ENCODE results near the gene OR1L6. TPM values are rescaled to one million over a fixed set of nuclear protein-coding genes. Genes with fewer than 3 reads are reported as not detected.

Gene OR1L6
- total RNA-seq, 1 donor from 2014 or later: not detected

- no peak for TF ChIP-seq CTCF (IDR thresholded peaks at IDR 0.05; ENCODE audit: unreplicated experiment)
- peaks cover 52% of the 10 kb centered on the region for H3K9me3 Mint-ChIP-seq
- H3K36me3 Mint-ChIP-seq: no peaks in the 10 kb centered on the region
- no peak for DNase-seq (ENCODE audit: low spot score in 2 of 2, unreplicated experiment in 2 of 2)
- no peaks in the 10 kb centered on the region for H3K4me1 Mint-ChIP-seq
- no peaks in the 10 kb centered on the region for H3K27me3 Mint-ChIP-seq (ENCODE audit: low read depth)
- H3K27ac Mint-ChIP-seq: no peak overlapping the region
- H3K4me3 Mint-ChIP-seq: no peak overlapping the region
Measured at GRCh38 chr9:122791872-122792669, 50.0 kb downstream of the OR1L6 start.

GRCh38 chr9:122797316-122798063 is 55.4 kb downstream of the OR1L6 start:
- Mint-ChIP-seq H3K9me3 (peaks cover 39% of the 10 kb centered on the region), H3K27ac (no peak overlapping the region), H3K36me3 (no peaks in the 10 kb centered on the region), H3K4me1 (no peaks in the 10 kb centered on the region), H3K27me3 (ENCODE audit: low read depth) (no peaks in the 10 kb centered on the region), H3K4me3 (no peak overlapping the region)
- no peak for DNase-seq (ENCODE audit: low spot score in 2 of 2, unreplicated experiment in 2 of 2)
- TF ChIP-seq CTCF (IDR thresholded peaks at IDR 0.05; ENCODE audit: unreplicated experiment): no peak

Other genes starting within 250 kb of the OR1L6 start
- not detected in 3 replicates for gene OR1J2, start 231.5 kb upstream of the OR1L6 start, total RNA-seq
- gene OR1J4, start 223.2 kb upstream of the OR1L6 start, total RNA-seq: not detected in 3 replicates
- gene OR1N1, start 215.0 kb upstream of the OR1L6 start, total RNA-seq: not detected in 3 replicates
- gene OR1N2, start 189.2 kb upstream of the OR1L6 start, total RNA-seq: not detected in 3 replicates
- 0.13 TPM in 1 of 3 replicates, not detected in the others for gene OR1L8, start 158.9 kb upstream of the OR1L6 start, total RNA-seq
- gene OR1Q1, start 127.6 kb upstream of the OR1L6 start, total RNA-seq: not detected in 3 replicates
- not detected in 3 replicates for gene OR1B1, start 84.7 kb upstream of the OR1L6 start, total RNA-seq
- not detected in 3 replicates for gene OR1L1, start 80.6 kb upstream of the OR1L6 start, total RNA-seq
- gene OR1L3, start 67.2 kb upstream of the OR1L6 start, total RNA-seq: not detected in 3 replicates
- gene OR1L4, start 18.3 kb upstream of the OR1L6 start, total RNA-seq: not detected in 3 replicates
- gene OR5C1, start 46.6 kb downstream of the OR1L6 start, total RNA-seq: not detected in 3 replicates
- gene OR1K1, start 57.8 kb downstream of the OR1L6 start, total RNA-seq: not detected in 3 replicates
- gene PDCL, start 86.3 kb downstream of the OR1L6 start, total RNA-seq: 25.7 to 30.5 TPM (median 26.8 TPM) in 3 replicates
- gene RC3H2, start 163.1 kb downstream of the OR1L6 start, total RNA-seq: 67.9 to 68.6 TPM (median 68.3 TPM) in 3 replicates
- 9.6 to 10.4 TPM (median 10.2 TPM) in 3 replicates for gene ZBTB6, start 171.0 kb downstream of the OR1L6 start, total RNA-seq
- 15.7 to 16.7 TPM (median 16.2 TPM) in 3 replicates for gene ZBTB26, start 189.2 kb downstream of the OR1L6 start, total RNA-seq
- gene RABGAP1, start 198.7 kb downstream of the OR1L6 start, total RNA-seq: 79.6 to 88.1 TPM (median 84.5 TPM) in 3 replicates